Measurements from ENCODE around the gene ARL5B.
A peak's percentile ranks its signal among the peaks of the same experiment; 100 is the strongest.
"Not testable (repeated sequence)": the region's sequence is repeated elsewhere in the genome, so short reads cannot be mapped to it uniquely, and the experiment has no call there.

Gene ARL5B, protein sequence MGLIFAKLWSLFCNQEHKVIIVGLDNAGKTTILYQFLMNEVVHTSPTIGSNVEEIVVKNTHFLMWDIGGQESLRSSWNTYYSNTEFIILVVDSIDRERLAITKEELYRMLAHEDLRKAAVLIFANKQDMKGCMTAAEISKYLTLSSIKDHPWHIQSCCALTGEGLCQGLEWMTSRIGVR

DNA sequence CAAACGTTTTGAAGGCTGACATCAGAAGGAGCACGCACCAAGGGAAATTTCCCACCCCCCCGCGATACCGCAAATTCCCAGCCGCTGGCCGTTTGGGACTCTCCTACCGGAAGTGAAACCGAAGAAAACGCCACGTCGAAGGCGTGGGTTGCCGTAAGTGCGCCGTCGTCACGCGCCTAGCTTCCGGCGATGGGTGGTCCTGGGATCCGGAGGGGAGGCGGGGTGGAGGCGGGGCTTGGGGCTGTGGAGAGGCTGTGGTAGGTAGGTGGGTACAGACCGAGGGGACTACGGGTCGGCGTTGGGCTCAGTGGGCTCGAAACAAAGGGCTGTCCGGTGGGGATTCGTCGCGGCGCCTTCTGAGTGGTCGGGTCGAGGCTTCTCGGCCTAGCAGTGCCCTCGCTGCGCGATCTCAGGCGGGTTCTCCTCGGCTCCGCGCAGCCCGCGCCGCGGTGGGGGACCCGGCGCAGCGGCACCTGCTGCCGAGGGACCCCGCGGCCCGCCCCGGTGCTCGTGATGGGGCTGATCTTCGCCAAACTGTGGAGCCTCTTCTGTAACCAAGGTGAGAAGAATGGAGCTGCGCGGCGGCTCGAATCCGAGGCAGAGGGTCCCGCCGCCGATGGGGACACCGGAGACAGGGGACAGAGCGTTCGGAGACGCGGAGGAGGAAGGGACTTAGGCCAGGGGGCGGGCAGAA is at the start of gene ARL5B:
ARL5B (plus strand) TSS at position 307 of the 694 bp plus-strand sequence; CDS start at position 514, 207 bp downstream.
- DNase-seq (ENCODE audit: low read depth): peak; percentile 97

DNA sequence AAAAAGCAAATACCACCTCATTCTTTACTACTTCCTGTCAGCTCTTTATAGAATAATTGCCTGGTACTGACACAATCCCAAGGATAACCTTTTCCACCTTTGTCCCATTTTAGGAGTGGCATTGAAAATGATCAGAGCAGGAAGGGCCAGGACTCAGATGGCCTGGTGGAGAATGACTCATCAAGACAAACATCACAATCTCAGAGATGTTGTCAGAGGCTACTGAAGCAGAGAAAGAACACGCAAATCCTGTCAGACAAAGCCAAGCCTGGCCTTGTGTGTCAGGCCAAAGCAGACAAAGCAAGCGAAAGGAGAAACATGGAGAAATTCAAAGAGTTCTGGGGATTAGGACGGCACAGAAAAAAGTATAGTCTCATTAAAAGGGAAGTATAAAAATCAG is 48.7 kb upstream of the ARL5B start:
- DNase-seq (ENCODE audit: low read depth): no peak

DNA sequence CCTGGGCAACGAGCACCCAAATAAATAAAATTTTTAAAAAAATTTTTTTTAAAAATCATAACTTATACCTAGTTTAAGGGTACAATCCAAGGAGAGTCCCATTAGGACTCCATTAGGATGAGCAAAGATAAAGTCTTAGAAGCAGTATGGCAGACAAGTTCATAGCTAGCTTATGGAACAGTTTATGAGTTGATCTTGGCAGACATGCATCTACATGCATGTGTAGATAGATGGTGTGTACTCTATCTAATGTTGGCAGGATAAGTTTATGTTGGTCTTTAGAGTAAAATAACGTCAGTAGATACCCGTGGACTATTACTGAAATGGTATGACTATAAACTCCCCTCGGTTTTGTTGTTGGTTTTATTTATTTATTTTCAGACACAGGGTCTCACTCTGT is 48.1 kb upstream of the ARL5B start:
- no peak for DNase-seq (ENCODE audit: low read depth)

DNA sequence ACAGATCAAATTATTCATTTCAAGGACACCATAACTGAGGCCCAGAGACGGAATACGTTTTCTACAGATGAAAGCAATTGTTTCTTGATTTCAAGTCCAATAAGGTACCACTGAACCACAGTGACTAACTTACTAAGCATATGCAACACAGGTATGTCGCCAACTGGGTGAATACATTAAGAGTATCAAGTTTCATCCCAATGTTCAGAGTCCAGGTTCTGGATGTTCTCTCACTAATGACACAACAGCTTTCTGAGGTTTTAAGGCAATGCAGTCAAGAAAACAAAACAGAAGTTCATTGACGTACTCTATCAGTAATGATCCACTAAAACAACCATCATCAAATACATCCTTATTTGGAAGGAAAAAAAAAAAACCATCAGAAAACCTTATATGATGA is 43.6 kb upstream of the ARL5B start:
- no peak for DNase-seq (ENCODE audit: low read depth)

DNA sequence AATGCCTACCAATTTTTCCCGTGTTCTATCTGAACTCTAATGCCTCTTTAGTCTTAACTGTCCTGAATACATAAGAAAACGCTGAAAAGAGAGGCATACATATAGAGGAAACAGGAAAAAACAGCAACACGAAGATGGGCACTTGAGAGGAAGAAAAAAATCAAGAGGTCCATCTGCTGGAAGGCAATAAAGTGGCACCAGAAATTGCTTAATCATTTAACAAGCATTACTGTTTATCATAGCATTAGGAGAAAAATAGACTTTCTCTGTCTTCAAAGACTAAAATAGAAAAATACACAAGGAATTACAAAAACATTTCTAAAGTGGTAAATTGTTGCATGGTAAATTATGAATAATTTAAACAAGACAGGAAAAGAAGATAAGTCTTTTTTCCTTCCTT is 42.9 kb upstream of the ARL5B start:
- no peak for DNase-seq (ENCODE audit: low read depth)

DNA sequence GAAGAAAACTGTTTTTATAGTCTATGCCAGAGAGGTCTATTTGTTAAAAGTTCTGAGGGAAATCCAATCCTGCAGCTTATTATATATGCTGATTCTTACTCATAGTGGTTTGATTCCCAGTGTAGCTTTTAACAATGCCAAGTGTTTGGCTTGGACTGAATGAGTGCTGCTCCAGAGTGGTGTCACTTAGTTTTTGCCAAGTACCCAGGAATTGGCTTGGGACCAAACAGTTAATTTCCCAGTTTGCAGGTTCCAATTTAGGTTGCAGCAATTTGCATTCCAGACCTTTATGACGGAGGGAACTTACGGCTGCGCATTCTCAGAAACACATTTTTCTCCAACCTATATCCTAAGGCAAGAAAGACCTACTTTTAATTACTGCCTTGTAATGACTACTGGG is 40.2 kb upstream of the ARL5B start:
- DNase-seq (ENCODE audit: low read depth): no peak

DNA sequence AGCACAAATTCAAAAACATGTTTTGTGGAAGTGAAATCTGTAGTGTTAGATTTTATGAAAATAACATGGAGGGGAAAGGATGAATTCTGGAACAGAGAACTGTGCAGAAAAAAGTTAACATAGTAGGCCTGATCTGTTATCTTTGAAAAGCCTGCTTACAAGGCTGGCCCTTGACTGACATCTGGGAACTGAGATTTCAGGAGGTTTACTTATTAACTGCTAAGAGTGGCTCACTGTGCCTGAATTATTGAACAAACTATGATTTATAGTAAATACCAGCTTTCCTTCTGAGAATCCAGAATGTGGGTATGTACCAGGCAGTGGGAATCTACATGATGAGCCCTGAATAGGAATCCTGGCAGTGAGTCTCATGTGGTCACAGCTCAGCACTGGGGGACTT is 38.4 kb upstream of the ARL5B start:
- DNase-seq (ENCODE audit: low read depth): no peak

DNA sequence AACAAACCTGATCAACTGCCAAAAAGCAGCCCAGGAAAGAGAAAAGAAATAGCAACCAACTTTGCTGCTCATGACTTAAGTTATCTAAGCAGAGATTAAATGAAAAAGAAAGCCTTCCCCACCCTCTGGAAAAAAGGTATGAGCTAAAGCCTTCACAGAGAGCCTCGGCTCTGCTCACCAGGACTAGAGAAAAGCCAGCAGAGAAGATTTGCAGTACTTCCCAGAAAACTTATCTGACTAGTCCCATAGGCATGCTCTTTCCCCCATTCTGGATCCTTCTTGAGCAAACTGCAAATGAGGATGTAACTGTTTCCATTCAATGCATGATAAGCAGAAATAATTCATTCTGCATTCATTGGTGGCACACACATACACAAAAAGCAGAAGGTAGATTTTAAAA is 35.6 kb upstream of the ARL5B start:
- not testable (repeated sequence) for DNase-seq (ENCODE audit: low read depth)

DNA sequence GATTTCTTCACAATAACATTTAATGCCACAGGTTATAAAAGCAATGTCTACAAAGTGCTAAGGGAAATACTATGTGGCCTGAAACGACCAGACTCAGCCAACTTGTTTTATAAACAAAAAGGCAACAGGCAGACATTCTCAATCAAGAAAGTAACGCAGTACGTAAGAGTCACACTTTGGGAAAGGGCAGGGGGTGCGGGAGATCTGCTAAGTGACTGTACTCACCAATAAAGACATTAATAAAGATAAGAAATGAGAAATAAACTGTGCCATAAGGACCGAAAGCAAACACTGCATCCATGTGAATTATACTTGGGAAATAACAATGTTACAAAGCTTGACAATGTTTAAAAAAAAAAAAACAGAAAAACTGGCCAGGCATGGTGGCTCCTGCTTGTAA is 33.3 kb upstream of the ARL5B start:
- DNase-seq (ENCODE audit: low read depth): no peak

DNA sequence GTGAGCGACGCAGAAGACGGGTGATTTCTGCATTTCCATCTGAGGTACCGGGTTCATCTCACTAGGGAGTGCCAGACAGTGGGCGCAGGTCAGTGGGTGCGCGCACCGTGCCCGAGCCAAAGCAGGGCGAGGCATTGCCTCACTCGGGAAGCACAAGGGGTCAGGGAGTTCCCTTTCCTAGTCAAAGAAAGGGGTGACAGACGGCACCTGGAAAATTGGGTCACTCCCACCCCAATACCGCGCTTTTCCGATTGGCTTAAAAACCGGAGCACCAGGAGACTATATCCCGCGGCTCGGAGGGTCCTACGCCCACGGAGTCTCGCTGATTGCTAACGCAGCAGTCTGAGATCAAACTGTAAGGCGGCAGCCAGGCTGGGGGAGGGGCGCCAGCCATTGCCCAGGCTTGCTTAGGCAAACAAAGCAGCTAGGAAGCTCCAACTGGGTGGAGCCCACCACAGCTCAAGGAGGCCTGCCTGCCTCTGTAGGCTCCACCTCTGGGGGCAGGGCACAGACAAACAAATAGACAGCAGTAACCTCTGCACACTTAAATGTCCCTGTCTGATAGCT is 31.7 kb upstream of the ARL5B start:
- DNase-seq (ENCODE audit: low read depth): peak; percentile 49

DNA sequence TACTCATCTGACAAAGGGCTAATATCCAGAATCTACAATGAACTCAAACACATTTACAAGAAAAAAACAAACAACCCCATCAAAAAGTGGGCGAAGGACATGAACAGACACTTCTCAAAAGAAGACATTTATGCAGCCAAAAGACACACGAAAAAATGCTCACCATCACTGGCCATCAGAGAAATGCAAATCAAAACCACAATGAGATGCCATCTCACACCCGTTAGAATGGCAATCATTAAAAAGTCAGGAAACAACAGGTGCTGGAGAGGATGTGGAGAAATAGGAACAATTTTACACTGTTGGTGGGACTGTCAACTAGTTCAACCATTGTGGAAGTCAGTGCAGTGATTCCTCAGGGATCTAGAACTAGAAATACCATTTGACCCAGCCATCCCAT is 26.7 kb upstream of the ARL5B start:
- not testable (repeated sequence) for DNase-seq (ENCODE audit: low read depth)

DNA sequence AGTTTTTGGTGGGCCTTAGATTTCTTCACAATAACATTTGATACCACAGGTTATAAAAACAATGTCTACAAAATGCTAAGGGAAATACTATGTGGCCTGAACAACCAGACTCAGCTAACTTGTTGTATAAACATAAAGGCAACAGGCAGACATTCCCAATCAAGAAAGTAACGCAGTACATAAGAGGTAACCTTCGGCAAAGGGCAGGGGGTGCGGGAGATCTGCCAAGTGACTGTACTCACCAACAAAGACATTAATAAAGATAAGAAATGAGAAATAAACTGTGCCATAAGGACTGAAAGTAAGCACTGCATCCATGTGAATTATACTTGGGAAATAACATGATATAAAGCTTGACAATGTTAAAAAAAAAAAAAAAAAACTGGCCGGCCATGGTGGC is 23.2 kb upstream of the ARL5B start:
- DNase-seq (ENCODE audit: low read depth): no peak

DNA sequence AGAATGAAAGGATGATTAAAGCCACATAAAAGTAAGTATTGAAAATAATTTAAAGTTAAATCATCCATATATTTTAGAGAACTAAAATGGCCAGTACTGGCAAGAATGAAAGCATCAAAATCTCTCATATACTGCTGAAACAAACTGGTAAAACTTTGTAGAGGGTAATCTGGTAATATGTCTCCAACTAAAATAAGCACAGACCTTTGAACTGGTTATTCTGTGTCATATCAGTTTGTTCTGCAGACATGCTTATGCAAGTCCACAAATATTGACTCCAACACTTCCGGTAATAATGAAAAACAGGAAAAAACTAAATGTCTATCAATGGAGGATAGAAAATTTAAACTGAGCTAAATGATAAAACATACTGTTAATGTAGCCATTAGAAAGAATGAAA is 21.8 kb upstream of the ARL5B start:
- not testable (repeated sequence) for DNase-seq (ENCODE audit: low read depth)

DNA sequence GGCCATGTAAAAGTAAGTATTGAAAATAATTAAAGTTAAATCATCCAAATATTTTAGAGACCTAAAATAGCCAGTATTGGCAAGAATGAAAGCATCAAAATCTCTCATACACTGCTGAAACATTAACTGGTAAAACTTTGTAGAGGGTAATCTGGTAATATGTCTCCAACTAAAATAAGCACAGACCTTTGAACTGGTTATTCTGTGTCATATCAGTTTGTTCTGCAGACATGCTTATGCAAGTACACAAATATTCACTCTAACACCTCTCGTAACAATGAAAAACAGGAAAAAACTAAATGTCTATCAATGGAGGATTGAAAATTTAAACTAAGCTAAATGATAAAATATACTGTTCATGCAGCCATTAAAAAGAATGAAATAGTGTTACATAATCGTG is 19.5 kb upstream of the ARL5B start:
- not testable (repeated sequence) for DNase-seq (ENCODE audit: low read depth)

DNA sequence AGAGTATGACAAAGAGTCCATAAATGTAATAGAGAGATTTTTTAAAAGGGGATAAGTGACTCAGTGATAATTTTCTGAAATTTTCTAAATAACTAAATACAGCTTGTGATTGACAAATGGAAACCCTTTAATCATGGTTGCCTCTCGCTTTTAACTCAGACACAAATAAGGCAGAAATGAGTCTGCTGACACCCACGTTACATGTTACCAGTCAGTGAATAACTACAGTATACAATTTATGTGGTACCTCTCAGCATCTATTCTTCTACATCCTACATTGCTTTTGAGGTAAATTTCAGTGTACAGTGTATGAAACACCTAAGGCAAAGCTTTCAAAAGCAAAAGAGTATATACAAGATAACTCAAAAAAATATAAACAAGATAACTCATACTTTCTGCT is 12.1 kb upstream of the ARL5B start:
- DNase-seq (ENCODE audit: low read depth): no peak

DNA sequence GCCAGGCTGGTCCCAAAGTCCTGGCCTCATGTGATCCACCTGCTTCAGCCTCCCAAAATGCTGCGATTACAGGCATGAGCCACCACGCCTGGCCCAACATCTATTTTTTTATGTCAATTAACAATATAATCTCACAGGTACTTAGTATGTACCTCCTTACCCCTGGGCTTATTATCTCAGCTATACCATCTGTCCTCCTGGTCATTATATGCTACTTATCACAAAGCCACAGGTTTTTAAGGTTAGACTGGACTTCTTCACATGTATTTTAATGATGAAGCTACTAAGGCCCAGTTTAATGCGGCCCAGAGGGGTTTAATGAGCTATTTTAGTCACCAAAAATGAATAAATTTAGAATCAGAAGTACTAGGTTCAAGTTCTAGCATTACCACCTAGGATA is 11.3 kb upstream of the ARL5B start:
- DNase-seq (ENCODE audit: low read depth): no peak

DNA sequence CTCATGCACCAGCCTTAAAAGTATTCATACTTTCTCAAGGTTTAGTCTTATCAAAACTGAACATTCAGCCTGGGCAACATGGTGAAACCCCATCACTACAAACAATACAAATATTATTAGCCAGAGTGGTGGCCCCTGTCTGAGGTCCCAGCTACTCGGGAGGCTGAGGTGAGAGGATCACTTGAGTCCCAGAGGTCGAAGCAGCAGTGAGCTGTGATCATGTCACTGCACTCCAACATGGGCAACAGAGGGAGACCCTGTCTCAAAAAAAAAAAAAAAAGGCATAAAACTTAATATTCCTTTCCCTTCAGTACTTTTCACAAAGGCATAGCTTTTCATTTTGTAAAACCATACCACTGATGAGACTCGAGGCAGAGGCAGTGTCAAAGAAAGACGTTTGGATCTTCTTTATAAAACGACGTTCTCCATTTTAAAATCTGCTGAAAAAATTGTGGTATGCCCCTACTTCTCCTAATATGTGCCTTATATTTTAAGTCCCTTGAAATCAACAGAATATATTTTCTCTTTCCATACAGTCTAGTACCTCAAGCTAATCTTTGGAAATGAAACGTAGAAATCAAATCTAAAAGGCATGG is 9.8 kb upstream of the ARL5B start:
- no peak for DNase-seq (ENCODE audit: low read depth)

DNA sequence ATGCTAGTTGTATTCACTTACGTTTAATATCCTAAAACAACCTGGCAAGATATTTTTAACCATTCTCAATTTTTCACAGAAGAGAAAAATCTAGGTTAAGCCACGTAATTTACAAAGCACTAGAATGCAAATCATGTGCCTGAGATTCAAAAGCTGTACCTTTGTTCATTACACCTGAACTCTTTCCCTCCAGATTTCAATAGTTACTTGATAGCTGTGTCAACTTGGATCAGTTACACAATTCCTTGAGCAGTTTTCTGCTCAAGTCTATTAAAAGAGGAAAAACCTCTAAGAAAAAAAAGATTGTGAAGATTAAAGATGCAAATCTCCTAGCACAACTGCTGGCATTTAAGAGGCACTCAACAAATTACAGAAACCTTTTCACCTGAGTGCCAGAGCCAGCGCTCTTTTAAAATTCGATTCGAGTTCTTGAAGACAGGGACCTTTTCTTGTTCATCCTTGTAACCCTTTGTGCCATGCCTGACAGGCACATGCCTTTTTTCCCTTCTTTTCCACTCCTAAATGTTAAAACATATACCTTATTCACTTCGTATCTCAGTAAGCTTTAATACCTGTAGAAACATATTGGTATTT is 8.7 kb upstream of the ARL5B start:
- no peak for DNase-seq (ENCODE audit: low read depth)

DNA sequence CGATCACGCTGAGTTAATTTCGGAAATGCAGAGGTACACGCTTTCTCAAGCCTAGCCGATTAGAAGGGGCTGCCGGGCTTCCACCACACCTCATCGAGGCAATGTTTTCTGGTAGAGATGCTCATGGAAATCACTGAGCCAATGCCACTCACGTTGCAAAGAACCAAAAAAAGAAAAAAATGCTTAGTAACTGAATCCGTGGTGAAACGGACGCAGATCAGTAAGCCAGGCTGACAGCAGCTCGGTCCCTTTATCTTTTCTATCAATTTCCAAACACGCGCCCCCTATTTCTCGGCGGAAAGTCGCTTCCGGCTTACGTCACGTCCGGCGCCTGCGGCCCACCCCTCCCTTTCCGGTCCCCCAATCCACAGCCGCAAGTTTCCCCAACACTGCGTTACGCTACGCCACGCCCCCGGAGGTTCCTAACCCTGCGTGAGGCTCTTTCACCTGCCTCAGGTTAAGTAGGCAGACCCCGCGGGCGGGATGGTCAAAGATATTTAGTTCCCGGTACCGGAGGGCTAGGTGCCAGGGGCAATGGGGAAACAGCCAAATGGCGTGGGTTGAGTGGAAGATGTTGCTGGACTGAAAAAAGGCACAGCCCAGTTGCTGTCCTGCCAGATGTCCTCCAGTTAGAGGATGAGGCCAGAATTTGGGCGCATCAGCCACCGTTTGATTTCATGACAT is 7.8 kb upstream of the ARL5B start, which contains the start of gene NSUN6:
NSUN6 (minus strand) TSS at position 264 of the 684 bp plus-strand sequence. CDS start 384 bp downstream, outside the sequence.
- DNase-seq (ENCODE audit: low read depth): peak; percentile 89

DNA sequence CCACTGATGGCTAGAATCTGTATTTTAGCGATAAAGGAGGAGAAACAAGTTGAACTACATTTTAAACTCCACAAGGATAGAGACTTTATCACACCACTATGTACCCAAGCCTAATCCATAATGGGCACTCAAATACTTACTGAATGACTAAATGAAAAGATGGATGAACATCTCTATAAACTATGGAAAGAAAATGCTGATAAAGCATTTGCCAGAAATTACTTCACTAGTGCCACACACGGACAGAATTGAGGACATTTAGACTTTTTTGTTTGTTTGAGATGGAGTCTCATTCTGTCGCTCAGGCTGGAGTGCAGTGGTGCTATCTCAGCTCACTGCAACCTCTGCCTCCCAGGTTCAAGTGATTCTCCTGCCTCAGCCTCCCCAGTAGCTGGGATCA is 6.1 kb upstream of the ARL5B start:
- DNase-seq (ENCODE audit: low read depth): no peak

DNA sequence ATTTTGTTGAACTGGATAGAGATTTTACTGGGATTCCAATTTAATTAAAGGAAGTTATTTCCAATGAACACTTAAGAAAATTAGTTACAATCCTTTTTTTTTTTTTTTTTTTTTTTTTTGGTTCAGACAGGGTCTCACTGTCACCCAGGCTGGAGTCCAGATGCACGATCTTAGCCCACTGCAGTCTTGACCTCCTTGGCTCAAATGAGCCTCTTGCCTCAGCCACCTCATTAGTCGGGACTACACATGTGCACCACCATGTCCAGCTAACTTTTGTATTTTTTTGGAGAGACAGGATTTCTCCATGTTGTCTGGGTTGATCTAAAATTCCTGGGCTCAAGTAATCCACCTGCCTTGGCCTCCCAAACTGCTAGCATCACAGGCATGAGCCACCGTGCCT is 2.5 kb upstream of the ARL5B start:
- no peak for DNase-seq (ENCODE audit: low read depth)
